Measurements from ENCODE around the gene TANGO6.
"Not testable (repeated sequence)": the region's sequence is repeated elsewhere in the genome, so short reads cannot be mapped to it uniquely, and the experiment has no call there.

TANGO6 gene

GRCh38 chr16:69019811-69020210 lies 176.5 kb downstream of the TANGO6 start:
- no peak for DNase-seq

GRCh38 chr16:69029121-69029520 lies 185.8 kb downstream of the TANGO6 start:
- DNase-seq = no peak

- DNase-seq = no peak
These were observed 188.6 kb downstream of the TANGO6 start for GRCh38 chr16:69031877-69032301.

GRCh38 chr16:69033151-69033949 lies 190.0 kb downstream of the TANGO6 start:
- DNase-seq = no peak

DNA sequence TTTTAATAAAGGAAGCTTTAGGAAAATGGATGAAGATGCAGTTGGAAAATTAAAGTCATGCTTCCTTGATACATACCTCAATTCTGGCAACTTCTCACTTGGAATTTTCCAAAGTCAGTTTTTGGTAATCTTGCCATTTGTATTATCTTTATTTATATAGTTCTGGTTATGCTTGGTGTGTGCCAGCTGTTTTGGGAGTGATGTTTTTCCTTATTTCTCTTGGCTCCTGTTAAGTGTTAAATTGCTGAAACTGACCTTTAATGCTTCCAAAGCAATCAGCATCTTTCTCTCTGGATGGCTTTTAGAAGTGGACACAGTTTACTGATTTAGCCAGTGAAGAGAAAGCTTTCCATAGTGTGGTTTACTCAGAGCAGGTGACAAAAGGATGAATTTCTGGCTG lies 192.0 kb downstream of the TANGO6 start:
- DNase-seq = no peak

DNA sequence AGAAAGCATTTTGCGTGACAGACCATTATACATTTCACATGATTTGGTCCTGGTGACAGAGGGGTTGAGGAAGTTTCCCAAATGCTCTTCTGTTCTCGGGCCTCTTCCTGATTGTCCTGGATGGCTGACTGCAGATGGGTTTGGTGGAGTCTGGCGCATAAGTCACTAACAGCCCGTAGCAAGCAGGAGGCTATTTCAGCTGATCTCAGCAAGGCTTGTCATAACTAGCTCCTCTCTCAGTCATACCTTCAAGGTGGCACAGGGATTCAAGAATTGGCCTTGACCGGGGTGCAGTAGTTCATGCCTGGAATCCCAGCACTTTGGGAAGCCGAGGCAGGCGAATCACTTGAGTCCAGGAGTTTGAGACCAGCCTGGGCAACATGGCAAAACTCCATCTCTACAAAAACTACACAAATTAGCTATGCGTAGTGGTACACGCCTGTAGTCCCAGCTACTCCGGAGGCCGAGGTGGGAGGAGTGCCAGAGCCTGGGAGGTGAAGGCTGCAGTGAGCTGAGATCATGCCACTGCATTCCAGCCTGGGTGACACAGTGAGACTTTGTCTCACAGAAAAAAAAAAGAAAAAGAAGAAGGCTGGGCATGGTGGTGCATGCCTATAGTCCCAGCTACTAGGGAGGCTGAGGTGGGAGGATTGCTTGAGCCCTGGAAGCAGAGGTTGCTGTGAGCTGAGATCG lies 193.2 kb downstream of the TANGO6 start:
- no peak for DNase-seq

DNA sequence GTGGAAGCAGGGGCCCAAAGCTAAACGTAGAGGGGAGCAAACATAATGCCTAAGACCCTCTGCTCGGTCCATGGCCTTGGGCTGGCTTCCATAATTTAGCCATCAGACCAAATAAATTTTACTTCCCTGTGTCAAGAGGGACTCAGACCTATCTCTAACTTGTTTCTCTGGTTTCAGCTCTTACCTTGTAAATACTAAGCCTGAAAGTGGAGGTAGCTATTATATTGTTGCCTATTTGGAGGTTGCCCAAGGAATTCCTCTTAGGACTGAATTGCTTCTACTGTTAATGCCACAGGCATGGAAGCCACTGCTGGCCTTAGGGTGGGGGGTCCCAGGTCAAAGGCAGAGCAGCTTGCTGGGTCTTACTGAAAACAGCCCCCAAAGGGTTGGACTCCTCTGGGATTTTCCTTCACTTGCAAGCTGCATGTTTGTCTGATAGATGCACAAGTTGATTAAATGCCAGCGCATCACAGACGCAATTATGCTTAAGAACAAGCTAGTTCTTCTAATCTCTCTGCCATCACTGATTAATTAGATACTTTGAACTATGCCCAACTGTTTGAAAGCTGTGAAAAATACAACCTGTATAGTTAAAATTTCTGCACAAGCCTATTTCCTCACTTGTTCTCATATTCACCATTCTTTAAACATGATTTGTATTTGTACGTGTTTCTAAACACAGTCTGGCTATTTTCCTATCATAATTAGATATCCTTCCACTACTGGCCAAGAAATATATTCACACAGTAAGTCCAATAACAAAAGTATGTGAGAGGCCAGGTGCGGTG lies 194.2 kb downstream of the TANGO6 start:
- no peak for DNase-seq

DNA sequence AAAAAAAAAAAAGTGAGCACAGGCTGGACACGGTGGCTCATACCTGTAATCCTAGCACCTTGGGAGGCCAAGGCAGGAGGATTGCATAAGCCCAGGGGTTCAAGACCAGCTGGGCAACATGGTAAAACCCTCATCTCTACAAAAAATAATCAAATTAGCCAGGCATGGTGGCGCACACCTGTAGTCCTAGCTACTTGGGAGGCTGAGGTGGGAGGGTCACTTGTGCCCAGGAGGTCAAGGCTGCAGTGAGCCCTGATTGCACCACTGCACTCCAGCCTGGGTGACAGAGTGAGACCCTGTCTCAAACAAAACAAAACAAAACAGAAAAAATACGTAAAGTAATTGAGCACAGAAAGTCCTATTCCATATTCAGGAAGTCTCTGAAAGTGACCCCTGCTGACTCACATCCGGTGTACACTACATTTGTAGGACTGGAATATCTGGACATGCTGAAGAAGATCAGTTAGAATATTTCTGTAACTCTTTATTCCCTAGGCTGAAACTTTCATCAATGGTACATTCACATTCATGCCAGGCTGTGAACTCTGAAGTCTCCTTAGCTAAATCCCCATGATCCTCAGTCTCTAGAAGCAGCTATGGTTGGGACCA lies 196.1 kb downstream of the TANGO6 start:
- no peak for DNase-seq

DNA sequence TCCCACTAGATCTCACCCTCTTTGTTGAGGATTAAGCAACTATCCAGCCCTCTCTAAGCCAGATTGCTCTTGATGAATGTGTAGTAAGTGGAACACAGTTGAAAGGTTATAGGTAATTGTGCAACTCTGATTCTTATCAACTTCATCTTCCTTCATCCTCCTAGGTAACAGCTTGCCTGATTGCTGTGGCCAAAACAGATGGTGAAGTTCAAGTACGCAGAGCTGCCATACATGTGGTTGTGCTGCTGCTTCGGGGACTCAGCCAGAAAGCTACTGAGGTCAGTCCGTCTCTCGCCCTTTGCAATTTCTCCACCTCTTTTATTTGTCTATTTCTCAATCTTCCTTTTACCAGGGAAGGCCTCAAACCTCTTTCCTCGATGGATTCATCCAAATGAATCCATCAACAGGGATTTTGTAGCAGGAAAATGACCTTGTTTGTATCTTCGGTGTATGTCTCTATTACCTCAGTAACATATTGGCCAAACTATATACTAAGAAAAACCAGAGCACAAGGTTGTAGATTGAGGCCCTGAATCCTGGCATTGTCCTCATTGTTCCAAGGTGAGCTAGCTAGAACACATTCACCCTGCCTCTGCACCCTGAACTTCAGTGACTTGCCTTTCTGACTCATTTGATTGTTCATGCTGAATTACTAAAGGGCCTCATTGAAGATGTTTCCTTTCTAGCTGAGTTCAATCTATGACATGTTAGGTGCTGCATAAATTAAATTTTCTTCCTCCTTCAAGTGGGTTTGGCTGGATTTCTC lies 197.0 kb downstream of the TANGO6 start:
- no peak for DNase-seq

GRCh38 chr16:69048328-69049120 lies 205.2 kb downstream of the TANGO6 start:
- no peak for DNase-seq

DNA sequence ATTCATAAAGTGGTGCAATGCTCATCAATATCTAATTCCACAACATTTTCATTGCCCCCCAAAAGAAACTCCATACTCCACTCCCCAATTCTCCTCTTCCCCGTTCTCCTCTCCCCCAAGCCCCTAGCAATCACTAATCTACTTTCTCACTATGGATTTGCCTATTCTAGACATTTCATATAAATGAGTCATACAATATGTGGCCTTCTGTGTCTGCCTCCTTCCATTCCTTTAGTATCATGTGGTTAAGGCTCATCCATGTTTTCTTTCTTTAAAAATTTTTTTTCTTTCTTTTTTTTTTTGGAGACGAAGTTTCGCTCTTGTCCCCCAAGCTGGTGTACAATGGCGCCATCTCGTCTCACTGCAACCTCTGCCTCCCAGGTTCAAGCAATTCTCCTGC lies 205.8 kb downstream of the TANGO6 start:
- DNase-seq = no peak

GRCh38 chr16:69049603-69050375 lies 206.5 kb downstream of the TANGO6 start:
- no peak for DNase-seq

- DNase-seq = not testable (repeated sequence)
These were observed 208.1 kb downstream of the TANGO6 start for GRCh38 chr16:69051517-69051830.

DNA sequence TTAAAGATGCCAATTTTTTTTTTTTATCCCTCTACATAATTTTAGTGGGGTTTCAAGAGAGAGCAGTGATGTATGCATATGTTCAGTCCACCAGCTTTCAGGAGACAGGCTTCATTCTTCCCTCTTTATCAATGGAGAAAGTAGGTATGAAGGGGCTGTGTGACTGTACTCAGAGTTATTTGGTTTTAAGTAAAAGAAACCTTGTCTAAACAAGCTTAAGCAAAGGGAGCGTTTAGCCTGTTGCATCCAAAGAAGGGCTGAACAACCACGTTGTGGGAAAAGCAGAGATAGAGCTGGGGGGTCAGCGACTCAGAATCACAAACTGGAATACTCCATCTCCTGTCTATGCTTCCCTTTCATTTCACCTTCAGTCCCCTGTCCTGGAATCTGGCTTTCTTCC lies 211.7 kb downstream of the TANGO6 start:
- DNase-seq = no peak

- DNase-seq = no peak
These were observed 212.6 kb downstream of the TANGO6 start for GRCh38 chr16:69055980-69056379.

- DNase-seq = no peak
These were observed 213.1 kb downstream of the TANGO6 start for GRCh38 chr16:69056421-69056820.

DNA sequence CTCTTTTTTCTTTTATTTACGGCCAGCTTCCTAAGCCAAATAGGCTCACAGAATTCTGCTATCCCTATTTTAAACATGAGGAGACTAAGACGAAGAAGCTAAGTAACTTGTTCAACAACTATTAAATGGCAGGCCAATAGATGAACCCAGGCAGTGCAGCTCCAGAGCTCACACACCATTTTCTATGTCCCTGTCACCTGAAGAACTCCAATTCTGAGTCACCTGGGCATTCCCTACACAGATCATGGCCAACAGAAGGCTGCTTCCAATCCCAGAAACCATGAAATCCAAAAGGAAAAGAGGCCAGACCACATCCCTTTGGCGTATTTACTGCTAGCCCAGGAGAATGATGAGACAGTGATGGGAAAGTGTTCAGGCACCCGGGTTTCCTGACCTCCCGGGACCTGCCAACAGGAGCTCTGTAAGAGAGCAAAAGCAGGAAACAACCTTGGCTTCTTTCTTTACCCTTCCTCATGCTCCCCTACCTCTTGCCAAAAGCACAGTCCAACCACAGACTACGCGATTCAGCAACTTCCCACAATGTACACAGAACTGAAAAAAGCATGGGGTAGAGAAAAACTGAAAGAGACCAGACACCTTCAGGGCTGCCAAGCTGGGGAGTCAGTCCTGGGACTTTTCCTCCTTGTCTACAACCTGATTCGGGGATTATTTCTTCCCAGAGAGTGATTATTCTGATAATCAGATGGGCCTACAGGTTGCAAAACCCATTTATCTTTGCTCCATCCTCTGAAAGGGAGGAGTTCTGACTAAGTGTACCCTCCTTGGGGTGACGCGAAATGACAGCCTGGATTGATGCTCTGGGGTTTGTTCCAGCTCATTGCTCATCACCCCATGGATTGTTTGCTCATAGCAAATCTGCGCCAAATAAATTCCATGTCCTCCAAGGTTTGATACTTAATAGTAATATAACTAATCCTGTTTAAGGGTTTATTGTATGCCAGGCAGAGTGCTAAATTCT lies 214.4 kb downstream of the TANGO6 start:
- DNase-seq = no peak

- DNase-seq = not testable (repeated sequence)
These were observed 220.2 kb downstream of the TANGO6 start for GRCh38 chr16:69063491-69063890.

GRCh38 chr16:69064124-69064763 lies 220.9 kb downstream of the TANGO6 start:
- no peak for DNase-seq
